ENCODE data around the gene MRPS26. TPM values are rescaled to one million over a fixed set of nuclear protein-coding genes. Genes with fewer than 3 reads are reported as not detected.
"Not testable (repeated sequence)": the region's sequence is repeated elsewhere in the genome, so short reads cannot be mapped to it uniquely, and the experiment has no call there.

Gene MRPS26
- total RNA-seq, 4 donors from 2014 or later: 71.5 to 86.4 (median 76.5) TPM

DNA sequence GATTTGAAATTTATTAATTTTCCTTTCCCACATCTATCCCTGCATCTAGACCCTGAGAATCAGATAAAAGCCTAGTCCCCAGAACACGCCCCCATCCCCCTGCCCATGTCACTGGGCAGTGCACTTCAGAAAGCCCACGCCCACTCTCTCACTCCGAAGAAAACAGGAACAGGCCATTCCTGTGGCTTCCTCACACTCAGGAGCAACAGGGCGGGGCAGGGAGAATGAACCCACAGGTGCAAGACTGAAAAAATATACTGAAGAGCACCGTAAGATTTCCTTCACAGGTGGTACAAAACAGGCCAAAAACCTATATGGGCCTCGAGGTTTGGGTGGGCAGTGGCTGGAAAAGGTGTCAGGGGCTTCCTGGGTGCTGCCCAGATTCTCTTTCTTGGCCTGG lies 29.0 kb downstream of the MRPS26 start:
- DNase-seq (ENCODE audit: low spot score in 2 of 2): no peak
- no peak overlapping the region for H3K4me3 ChIP-seq (ENCODE audit: low read depth, poor library complexity, severe bottlenecking)
- WGBS, 2 donors: 58 to 70% methylated on average over 6 of the region's 6 CpGs
- TF ChIP-seq, protein P1, sequence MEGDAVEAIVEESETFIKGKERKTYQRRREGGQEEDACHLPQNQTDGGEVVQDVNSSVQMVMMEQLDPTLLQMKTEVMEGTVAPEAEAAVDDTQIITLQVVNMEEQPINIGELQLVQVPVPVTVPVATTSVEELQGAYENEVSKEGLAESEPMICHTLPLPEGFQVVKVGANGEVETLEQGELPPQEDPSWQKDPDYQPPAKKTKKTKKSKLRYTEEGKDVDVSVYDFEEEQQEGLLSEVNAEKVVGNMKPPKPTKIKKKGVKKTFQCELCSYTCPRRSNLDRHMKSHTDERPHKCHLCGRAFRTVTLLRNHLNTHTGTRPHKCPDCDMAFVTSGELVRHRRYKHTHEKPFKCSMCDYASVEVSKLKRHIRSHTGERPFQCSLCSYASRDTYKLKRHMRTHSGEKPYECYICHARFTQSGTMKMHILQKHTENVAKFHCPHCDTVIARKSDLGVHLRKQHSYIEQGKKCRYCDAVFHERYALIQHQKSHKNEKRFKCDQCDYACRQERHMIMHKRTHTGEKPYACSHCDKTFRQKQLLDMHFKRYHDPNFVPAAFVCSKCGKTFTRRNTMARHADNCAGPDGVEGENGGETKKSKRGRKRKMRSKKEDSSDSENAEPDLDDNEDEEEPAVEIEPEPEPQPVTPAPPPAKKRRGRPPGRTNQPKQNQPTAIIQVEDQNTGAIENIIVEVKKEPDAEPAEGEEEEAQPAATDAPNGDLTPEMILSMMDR (IDR thresholded peaks at IDR 0.05): no peak
- no peak for TF ChIP-seq POLR2A (IDR thresholded peaks at IDR 0.05)
- intact Hi-C loops (cut with DNase I; ENCODE audit: low total_unique reads): no loop called here

DNA sequence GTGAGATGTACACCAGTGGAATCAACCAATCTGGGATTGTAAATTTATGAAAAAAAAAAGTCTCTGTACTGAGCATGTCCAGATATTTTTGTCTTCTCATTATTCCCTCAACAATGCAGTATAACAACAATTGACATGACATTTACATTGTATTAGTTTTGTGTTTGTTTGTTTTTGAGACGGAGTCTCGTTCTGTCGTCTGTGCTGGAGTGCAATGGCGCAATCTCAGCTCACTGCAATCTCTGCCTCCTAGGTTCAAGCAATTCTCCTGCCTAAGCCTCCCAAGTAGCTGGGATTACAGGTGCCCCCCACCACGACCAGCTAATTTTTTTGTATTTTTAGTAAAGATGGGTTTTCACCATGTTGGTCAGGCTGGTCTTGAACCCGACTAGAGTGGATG lies 29.5 kb downstream of the MRPS26 start:
- WGBS, 2 donors: 80 to 84% methylated on average over 6 of the region's 6 CpGs
- DNase-seq (ENCODE audit: low spot score in 2 of 2); intact Hi-C loops (cut with DNase I; ENCODE audit: low total_unique reads); H3K4me3 ChIP-seq (ENCODE audit: low read depth, poor library complexity, severe bottlenecking): not testable (repeated sequence)

DNA sequence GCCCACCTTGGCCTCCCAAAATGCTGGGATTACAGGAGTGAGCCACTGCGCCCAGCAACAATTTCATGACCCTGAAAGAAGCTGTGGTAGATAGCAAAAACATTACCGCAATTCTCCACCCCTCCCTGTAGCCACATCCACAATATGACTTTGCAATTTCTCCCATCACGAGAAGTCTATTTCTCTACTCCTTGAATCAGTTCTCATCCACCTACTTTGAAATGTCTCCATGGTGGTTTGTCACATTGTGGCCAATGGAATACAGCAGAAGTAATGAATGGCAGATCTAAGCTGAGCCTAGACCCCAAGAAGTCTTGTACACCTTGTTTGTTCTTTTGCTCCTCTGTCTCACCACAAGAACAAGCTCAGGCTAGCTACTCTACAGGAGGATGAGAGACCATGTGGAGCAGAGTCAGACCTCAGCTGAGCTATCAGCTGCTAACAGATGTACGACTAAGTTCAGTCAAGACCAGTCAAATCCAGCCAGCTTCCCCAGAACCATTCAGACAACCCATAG lies 31.8 kb downstream of the MRPS26 start:
- H3K4me3 ChIP-seq (ENCODE audit: low read depth, poor library complexity, severe bottlenecking): no peak overlapping the region
- TF ChIP-seq, protein P1 (IDR thresholded peaks at IDR 0.05): no peak
- TF ChIP-seq POLR2A (IDR thresholded peaks at IDR 0.05): no peak
- no peak for DNase-seq (ENCODE audit: low spot score in 2 of 2)
- intact Hi-C loops (cut with DNase I; ENCODE audit: low total_unique reads): no loop called here
- WGBS, 2 donors: 78 to 91% methylated on average over 4 of the region's 4 CpGs

DNA sequence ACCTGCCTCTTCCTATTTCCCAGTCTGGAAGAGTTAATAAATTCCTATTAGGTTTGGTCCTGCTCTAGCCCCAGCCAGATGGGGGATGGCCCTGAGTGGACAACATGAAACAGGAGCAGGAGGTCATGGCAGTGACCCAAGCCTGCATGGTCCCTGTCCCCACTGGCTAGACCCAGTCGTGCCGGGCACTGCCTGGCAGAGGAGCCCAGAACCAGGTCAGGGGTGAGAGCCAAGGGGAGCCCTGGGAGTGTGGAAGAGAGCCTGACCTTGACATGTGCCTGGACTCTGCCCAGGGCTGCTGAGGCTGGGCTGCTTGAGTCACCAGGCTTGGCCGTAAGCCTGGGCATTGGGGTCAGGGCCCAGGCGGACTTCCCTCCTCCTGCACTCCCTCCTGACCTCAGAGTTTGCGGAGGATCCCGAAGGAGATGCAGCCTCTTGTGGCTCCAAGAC lies 35.1 kb downstream of the MRPS26 start:
- no peak for DNase-seq (ENCODE audit: low spot score in 2 of 2)
- H3K4me3 ChIP-seq (ENCODE audit: low read depth, poor library complexity, severe bottlenecking): no peak overlapping the region
- intact Hi-C loops (cut with DNase I; ENCODE audit: low total_unique reads): no loop called here
- 42 to 45% methylated on average over 6 of the region's 6 CpGs for WGBS, 2 donors
- TF ChIP-seq, protein P1 (IDR thresholded peaks at IDR 0.05): no peak
- TF ChIP-seq POLR2A (IDR thresholded peaks at IDR 0.05): no peak

DNA sequence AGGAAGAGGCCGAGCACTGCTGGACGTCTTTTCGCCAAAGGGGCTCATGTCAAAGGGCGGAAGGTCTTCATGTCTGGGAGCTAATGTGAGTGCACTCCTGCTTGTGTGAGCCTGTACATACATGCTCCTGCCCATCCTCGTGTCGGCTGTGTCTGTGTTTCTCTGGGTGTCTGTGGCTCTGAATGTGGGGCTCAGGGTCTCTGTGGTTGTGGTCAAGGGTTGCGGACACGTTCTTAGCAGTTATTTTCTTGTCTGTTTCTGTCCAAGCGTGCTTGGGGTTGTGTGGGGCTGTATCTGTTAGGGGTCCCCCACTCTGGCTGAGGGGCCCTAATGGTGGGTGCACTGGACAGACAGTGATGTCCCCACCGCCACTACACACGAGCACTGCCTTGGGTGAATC lies 35.8 kb downstream of the MRPS26 start:
- intact Hi-C loops (cut with DNase I; ENCODE audit: low total_unique reads): no loop called here
- TF ChIP-seq POLR2A (IDR thresholded peaks at IDR 0.05): no peak
- TF ChIP-seq, protein P1 (IDR thresholded peaks at IDR 0.05): no peak
- no peak for DNase-seq (ENCODE audit: low spot score in 2 of 2)
- 82 to 90% methylated on average over 11 of the region's 11 CpGs for WGBS, 2 donors
- H3K4me3 ChIP-seq (ENCODE audit: low read depth, poor library complexity, severe bottlenecking): no peak overlapping the region

DNA sequence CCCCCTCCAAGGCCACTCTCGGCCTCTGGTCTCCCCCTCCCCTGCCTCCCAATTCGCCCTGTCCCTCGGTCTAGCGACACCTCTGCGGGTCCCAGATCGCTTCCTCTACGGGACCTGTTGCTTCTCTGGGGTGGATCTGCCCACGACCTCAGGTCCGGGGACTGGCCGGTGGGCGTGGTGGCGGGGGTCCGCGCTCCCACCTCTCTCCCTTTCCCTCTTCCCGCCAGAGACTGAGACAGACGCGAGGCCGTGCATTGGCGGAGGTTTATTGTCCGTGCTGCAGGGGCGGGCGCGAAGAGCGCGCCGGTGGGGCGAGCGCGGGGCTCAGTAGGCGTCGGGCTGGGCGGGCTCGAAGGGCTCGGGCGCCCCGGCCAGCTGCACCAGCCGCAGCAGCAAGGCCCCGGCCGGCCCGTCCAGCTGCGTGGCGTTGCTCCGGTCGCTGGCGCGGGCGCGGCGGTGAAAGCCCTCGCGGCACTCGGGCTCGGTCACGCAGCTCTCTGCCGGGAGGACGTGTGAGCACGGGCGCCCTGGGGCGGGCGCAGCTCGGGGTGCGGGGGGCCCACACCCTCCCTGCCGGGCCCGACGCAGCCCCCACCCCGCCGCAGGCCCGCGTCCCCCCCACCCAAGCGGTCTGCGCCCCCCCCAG lies 36.6 kb downstream of the MRPS26 start:
- no peak for DNase-seq (ENCODE audit: low spot score in 2 of 2)
- intact Hi-C loops (cut with DNase I; ENCODE audit: low total_unique reads): no loop called here
- TF ChIP-seq, protein P1 (IDR thresholded peaks at IDR 0.05): no peak
- no peak for TF ChIP-seq POLR2A (IDR thresholded peaks at IDR 0.05)
- peak overlapping the region; percentile 4 for H3K4me3 ChIP-seq (ENCODE audit: low read depth, poor library complexity, severe bottlenecking)
- WGBS, 2 donors: 8 to 29% methylated on average over 13 to 35 of the region's 71 CpGs
